Fibroblast of villous mesenchyme (primary cell): ENCODE data around the gene CRPPA. TPM values are rescaled to one million over a fixed set of nuclear protein-coding genes. Genes with fewer than 3 reads are reported as not detected.
A peak's percentile ranks its signal among the peaks of the same experiment; 100 is the strongest.

Experiments used
- DNase-seq: peaks from one replicate; pipeline ENCODE4 v3.0.0-alpha.2; 2010; ENCODE audit warnings: low read depth
- H3K4me3 ChIP-seq: 2 replicates; pipeline ENCODE4 v1.5.1; 2011; ENCODE audit warnings: low read depth, mild to moderate bottlenecking, low read length
- CTCF ChIP-seq: IDR thresholded peaks from 2 replicates; pipeline ENCODE4 v1.5.1; 2012; ENCODE audit warnings: low read depth, mild to moderate bottlenecking, low read length; ENCODE audit not compliant: insufficient read depth
- total RNA-seq: library from RNA; depleted of rRNA; stranded (reverse); fragments of >200 nt; gene quantifications from 2 replicates; pipeline ENCODE4 v1.2.3, GENCODE V29; 2012

Gene CRPPA
- total RNA-seq, 1 donor = 2.6 TPM

GRCh38 chr7:16416289-16417282, 4.8 kb downstream of the CRPPA start:
- no peak for TF ChIP-seq CTCF
- no peak overlapping the region for H3K4me3 ChIP-seq
- DNase-seq = peak; percentile 75

- DNase-seq = no peak
- H3K4me3 ChIP-seq = no peak overlapping the region
- no peak for TF ChIP-seq CTCF
Observed at GRCh38 chr7:16412274-16413254, 8.8 kb downstream of the CRPPA start.

- H3K4me3 ChIP-seq = no peak overlapping the region
- no peak for DNase-seq
- TF ChIP-seq CTCF = no peak
Observed at GRCh38 chr7:16411391-16411790, 9.9 kb downstream of the CRPPA start.

- peak; percentile 68 for DNase-seq
- no peak overlapping the region for H3K4me3 ChIP-seq
- TF ChIP-seq CTCF = peak; percentile 33
Observed at GRCh38 chr7:16409777-16410176, 11.6 kb downstream of the CRPPA start.

- TF ChIP-seq CTCF = no peak
- no peak overlapping the region for H3K4me3 ChIP-seq
- no peak for DNase-seq
Observed at GRCh38 chr7:16404636-16405035, 16.7 kb downstream of the CRPPA start.

GRCh38 chr7:16403475-16403874, 17.9 kb downstream of the CRPPA start:
- no peak for DNase-seq
- no peak overlapping the region for H3K4me3 ChIP-seq
- TF ChIP-seq CTCF = no peak
